GM18498 (cell line): ENCODE data around the gene ABCD1.
"Not testable (repeated sequence)": the region's sequence is repeated elsewhere in the genome, so short reads cannot be mapped to it uniquely, and the experiment has no call there.

Source experiments
- ATAC-seq: cut with Tn5 transposase; IDR thresholded peaks from one replicate; pipeline ENCODE4 v1.9.1; 2021; ENCODE audit warnings: mild to moderate bottlenecking, moderate library complexity; ENCODE audit not compliant: unreplicated experiment

Gene ABCD1

GRCh38 chrX:153706799-153707198 lies 17.9 kb upstream of the ABCD1 start:
- ATAC-seq = no peak

GRCh38 chrX:153707406-153707805 lies 17.2 kb upstream of the ABCD1 start:
- no peak for ATAC-seq

GRCh38 chrX:153708415-153708814 lies 16.2 kb upstream of the ABCD1 start:
- ATAC-seq = no peak

- no peak for ATAC-seq
These were observed 14.7 kb upstream of the ABCD1 start for GRCh38 chrX:153709726-153710674.

GRCh38 chrX:153714256-153714655 lies 10.4 kb upstream of the ABCD1 start:
- ATAC-seq = no peak

GRCh38 chrX:153717445-153717844 lies 7.2 kb upstream of the ABCD1 start:
- no peak for ATAC-seq

GRCh38 chrX:153719238-153719637 lies 5.4 kb upstream of the ABCD1 start:
- ATAC-seq = no peak

GRCh38 chrX:153719701-153720100 lies 5.0 kb upstream of the ABCD1 start:
- no peak for ATAC-seq

GRCh38 chrX:153722704-153723350 lies 1.8 kb upstream of the ABCD1 start:
- ATAC-seq = no peak

- peak; percentile 34 for ATAC-seq
These were observed 1.1 kb upstream of the ABCD1 start for GRCh38 chrX:153723351-153724251.

GRCh38 chrX:153725039-153725831 lies 579 bp downstream of the ABCD1 start:
- no peak for ATAC-seq

GRCh38 chrX:153725832-153726285 lies 1.2 kb downstream of the ABCD1 start:
- ATAC-seq = no peak

GRCh38 chrX:153726286-153727122 lies 1.8 kb downstream of the ABCD1 start:
- peak; percentile 42 for ATAC-seq

- ATAC-seq = no peak
These were observed 2.7 kb downstream of the ABCD1 start for GRCh38 chrX:153727123-153727931.

- no peak for ATAC-seq
These were observed 3.4 kb downstream of the ABCD1 start for GRCh38 chrX:153728095-153728494.

- no peak for ATAC-seq
These were observed 4.4 kb downstream of the ABCD1 start for GRCh38 chrX:153728951-153729631.

GRCh38 chrX:153730115-153730514 lies 5.5 kb downstream of the ABCD1 start:
- ATAC-seq = not testable (repeated sequence)
